ENCODE data around the gene PCDHA2.

PCDHA2 gene

GRCh38 chr5:140842798-140843733 is 48.4 kb downstream of the PCDHA2 start:
- H3K4me1 ChIP-seq (ENCODE audit: insufficient read depth, low read length) = no peaks in the 10 kb centered on the region
- H3K36me3 ChIP-seq (ENCODE audit: insufficient read depth, low read depth, low read length) = no peaks in the 10 kb centered on the region
- H3K9ac ChIP-seq (ENCODE audit: low read depth, low read length) = no peak overlapping the region
- no peak overlapping the region for H3K4me3 ChIP-seq (ENCODE audit: low read length)
- peaks cover 24% of the 10 kb centered on the region; the same call in 1 of the 2 replicates for H3K9me3 ChIP-seq (ENCODE audit: insufficient read depth, low read depth, low read length)
- H3K27ac ChIP-seq (ENCODE audit: low read length) = no peak overlapping the region
- no peaks in the 10 kb centered on the region for H3K27me3 ChIP-seq (ENCODE audit: insufficient read depth, low read length)
